Mesendoderm (in vitro differentiated cells): ENCODE data around the gene MARK3.

Experiments used
- DNase-seq: peaks from one replicate; pipeline ENCODE4 v3.0.0; 2013
- H2AK5ac ChIP-seq: 2 replicates; pipeline ENCODE4 v1.6.1; 2013; ENCODE audit warnings: low read length, inconsistent platforms
- H2BK120ac ChIP-seq: 2 replicates; pipeline ENCODE4 v1.6.1; 2013; ENCODE audit warnings: low read depth, mild to moderate bottlenecking, low read length, moderate library complexity, mixed read lengths
- H2BK15ac ChIP-seq: replicated peaks from 2 replicates; pipeline ENCODE4 v1.6.1; 2013; ENCODE audit warnings: low read depth, mild to moderate bottlenecking, moderate library complexity
- H2BK5ac ChIP-seq: 2 replicates; pipeline ENCODE4 v1.6.1; 2013; ENCODE audit warnings: low read length, inconsistent platforms
- H3K18ac ChIP-seq: 2 replicates; pipeline ENCODE4 v1.6.1; 2013; ENCODE audit warnings: mild to moderate bottlenecking, low read length, mixed read lengths
- H3K23ac ChIP-seq: one replicate; pipeline ENCODE4 v1.6.1; 2013; ENCODE audit warnings: low read length
- H3K27ac ChIP-seq: 2 replicates; pipeline ENCODE4 v1.5.1; 2013; ENCODE audit warnings: low read depth, mild to moderate bottlenecking, inconsistent platforms, low read length, moderate library complexity
- H3K27me3 ChIP-seq: 2 replicates; pipeline ENCODE4 v1.6.1; 2013; ENCODE audit warnings: low read length, control low read depth, mild to moderate bottlenecking, inconsistent platforms; ENCODE audit not compliant: insufficient read depth, poor library complexity
- H3K36me3 ChIP-seq: 2 replicates; pipeline ENCODE4 v1.6.1; 2013; ENCODE audit warnings: low read length, inconsistent platforms; ENCODE audit not compliant: control insufficient read depth, insufficient read depth
- H3K4ac ChIP-seq: one replicate; pipeline ENCODE4 v1.6.1; 2013; ENCODE audit warnings: low read depth, mild to moderate bottlenecking, low read length, moderate library complexity
- H3K4me1 ChIP-seq: 2 replicates; pipeline ENCODE4 v1.6.1; 2013; ENCODE audit warnings: low read depth, low read length, inconsistent platforms; ENCODE audit not compliant: control insufficient read depth
- H3K4me2 ChIP-seq: 2 replicates; pipeline ENCODE4 v1.6.1; 2013; ENCODE audit warnings: low read length
- H3K4me3 ChIP-seq: 2 replicates; pipeline ENCODE4 v1.5.1; 2013; ENCODE audit warnings: mild to moderate bottlenecking, low read length
- H3K56ac ChIP-seq: one replicate; pipeline ENCODE4 v1.6.1; 2013; ENCODE audit warnings: low read length
- H3K79me1 ChIP-seq: 2 replicates; pipeline ENCODE4 v1.6.1; 2013; ENCODE audit warnings: low read length, inconsistent platforms
- H3K79me2 ChIP-seq: 2 replicates; pipeline ENCODE4 v1.6.1; 2013; ENCODE audit warnings: mild to moderate bottlenecking, low read length; ENCODE audit not compliant: control insufficient read depth, insufficient read depth
- H3K9ac ChIP-seq: 2 replicates; pipeline ENCODE4 v1.6.1; 2013; ENCODE audit warnings: low read length, inconsistent platforms
- H4K5ac ChIP-seq: one replicate; pipeline ENCODE4 v1.6.1; 2013; ENCODE audit warnings: low read length
- H4K8ac ChIP-seq: one replicate; pipeline ENCODE4 v1.6.1; 2013; ENCODE audit warnings: low read depth, mild to moderate bottlenecking, control low read depth, low read length, moderate library complexity
- WGBS: extraction: QIAGEN DNeasy Blood & Tissue Kit; methylation state at CpG from one replicate; pipeline ENCODE4 v1.1.7; 2013; ENCODE audit warnings: low lambda C conversion rate, missing lambda C conversion rate; ENCODE audit not compliant: insufficient coverage; ENCODE audit errors: extremely low coverage; 5-methylcytosine and 5-hydroxymethylcytosine counted together

Gene MARK3

GRCh38 chr14:103528146-103528586, 143.0 kb downstream of the MARK3 start:
- Histone ChIP-seq H2BK15ac (no peak overlapping the region), H3K56ac (peak overlapping the region; percentile 82), H3K4me3 (no peak overlapping the region), H3K79me2 (peaks cover 12% of the 10 kb centered on the region), H2BK120ac (no peak overlapping the region), H3K4me1 (peaks cover 5% of the 10 kb centered on the region), H2BK5ac (no peak overlapping the region), H3K27ac (no peak overlapping the region), H3K36me3 (no peaks in the 10 kb centered on the region), H2AK5ac (no peak overlapping the region), H3K79me1 (peaks cover 17% of the 10 kb centered on the region), H3K9ac (peak overlapping the region; percentile 27), H3K4ac (peak overlapping the region; percentile 44), H3K18ac (no peak overlapping the region), H4K8ac (peak overlapping the region; percentile 56), H3K23ac (no peak overlapping the region), H3K4me2 (no peak overlapping the region), H4K5ac (no peak overlapping the region), H3K27me3 (peaks cover 5% of the 10 kb centered on the region)
- WGBS, result no CpG with 5 or more reads among the region's 10 CpGs
- DNase-seq, result no peak

GRCh38 chr14:103528587-103529382, 143.6 kb downstream of the MARK3 start, which contains the start of gene TRMT61A:
Gene TRMT61A, plus strand, starts transcription at chr14:103529196. Its CDS starts 783 bp downstream, at chr14:103529979.
- Histone ChIP-seq H2BK5ac (no peak within 1 kb of the TSS), H3K4me3 (peak within 1 kb of the TSS; percentile 94), H3K18ac (peak within 1 kb of the TSS; percentile 20), H3K79me1 (peaks cover 17% of the 10 kb centered on the region), H3K56ac (peak within 1 kb of the TSS; percentile 91), H3K9ac (peak within 1 kb of the TSS; percentile 80), H2AK5ac (peak within 1 kb of the TSS; percentile 4), H2BK15ac (no peak within 1 kb of the TSS), H3K23ac (no peak within 1 kb of the TSS), H3K79me2 (peaks cover 12% of the 10 kb centered on the region), H4K5ac (no peak within 1 kb of the TSS), H3K4me1 (peaks cover 5% of the 10 kb centered on the region), H3K4ac (peak within 1 kb of the TSS; percentile 44), H3K36me3 (no peaks in the 10 kb centered on the region), H4K8ac (peak within 1 kb of the TSS; percentile 87), H3K27ac (no peak within 1 kb of the TSS), H2BK120ac (no peak within 1 kb of the TSS), H3K27me3 (peaks cover 2% of the 10 kb centered on the region), H3K4me2 (peak within 1 kb of the TSS; percentile 100)
- peak; percentile 89 for DNase-seq
- WGBS, result no CpG with 5 or more reads among the region's 70 CpGs

GRCh38 chr14:103529383-103530365, 144.5 kb downstream of the MARK3 start:
- peaks cover 17% of the 10 kb centered on the region for H3K79me1 ChIP-seq
- no peak overlapping the region for H3K4ac ChIP-seq
- H2BK5ac ChIP-seq, result no peak overlapping the region
- no peaks in the 10 kb centered on the region for H3K36me3 ChIP-seq
- H3K4me3 ChIP-seq, result peak overlapping the region; percentile 94
- no CpG with 5 or more reads among the region's 42 CpGs for WGBS
- H3K56ac ChIP-seq, result peak overlapping the region; percentile 91
- peak overlapping the region; percentile 100 for H3K4me2 ChIP-seq
- no peak overlapping the region for H3K27ac ChIP-seq
- H4K8ac ChIP-seq, result peak overlapping the region; percentile 87
- no peak for DNase-seq
- peaks cover 5% of the 10 kb centered on the region for H3K4me1 ChIP-seq
- H2BK120ac ChIP-seq, result no peak overlapping the region
- no peak overlapping the region for H3K23ac ChIP-seq
- H3K27me3 ChIP-seq, result no peaks in the 10 kb centered on the region
- H3K9ac ChIP-seq, result peak overlapping the region; percentile 80
- H2BK15ac ChIP-seq, result no peak overlapping the region
- peaks cover 12% of the 10 kb centered on the region for H3K79me2 ChIP-seq
- H4K5ac ChIP-seq, result no peak overlapping the region
- no peak overlapping the region for H3K18ac ChIP-seq
- H2AK5ac ChIP-seq, result peak overlapping the region; percentile 4

- peaks cover 17% of the 10 kb centered on the region for H3K79me1 ChIP-seq
- H2BK15ac ChIP-seq, result no peak overlapping the region
- H3K4me1 ChIP-seq, result peaks cover 5% of the 10 kb centered on the region
- H3K27ac ChIP-seq, result no peak overlapping the region
- H3K4ac ChIP-seq, result no peak overlapping the region
- H3K79me2 ChIP-seq, result peaks cover 12% of the 10 kb centered on the region
- H3K27me3 ChIP-seq, result no peaks in the 10 kb centered on the region
- H4K8ac ChIP-seq, result no peak overlapping the region
- H2AK5ac ChIP-seq, result no peak overlapping the region
- no peak overlapping the region for H4K5ac ChIP-seq
- H3K56ac ChIP-seq, result no peak overlapping the region
- no peak overlapping the region for H3K9ac ChIP-seq
- peak; percentile 62 for DNase-seq
- H2BK5ac ChIP-seq, result no peak overlapping the region
- H3K4me3 ChIP-seq, result no peak overlapping the region
- no peak overlapping the region for H3K4me2 ChIP-seq
- H3K18ac ChIP-seq, result no peak overlapping the region
- H2BK120ac ChIP-seq, result no peak overlapping the region
- no CpG with 5 or more reads among the region's 7 CpGs for WGBS
- no peaks in the 10 kb centered on the region for H3K36me3 ChIP-seq
- H3K23ac ChIP-seq, result no peak overlapping the region
These were observed 145.2 kb downstream of the MARK3 start for GRCh38 chr14:103530390-103530789.

- DNase-seq, result no peak
- Histone ChIP-seq H2AK5ac (no peak overlapping the region), H4K5ac (no peak overlapping the region), H3K79me2 (peaks cover 12% of the 10 kb centered on the region), H3K56ac (no peak overlapping the region), H3K9ac (no peak overlapping the region), H3K4me2 (no peak overlapping the region), H3K4ac (no peak overlapping the region), H3K36me3 (no peaks in the 10 kb centered on the region), H2BK120ac (no peak overlapping the region), H3K79me1 (peaks cover 17% of the 10 kb centered on the region), H2BK5ac (no peak overlapping the region), H3K4me3 (no peak overlapping the region), H2BK15ac (no peak overlapping the region), H3K23ac (no peak overlapping the region), H3K27me3 (no peaks in the 10 kb centered on the region), H3K18ac (no peak overlapping the region), H4K8ac (no peak overlapping the region), H3K4me1 (peaks cover 5% of the 10 kb centered on the region), H3K27ac (no peak overlapping the region)
- no CpG with 5 or more reads among the region's 11 CpGs for WGBS
These were observed 145.6 kb downstream of the MARK3 start for GRCh38 chr14:103530831-103531230.
